GM12872 (cell line): ENCODE results near the gene CLEC4G.

Source experiments
- TF ChIP-seq, protein P1 (sequence below): IDR thresholded peaks from 3 replicates; pipeline ENCODE4 v1.5.1; 2011; ENCODE audit warnings: low read depth, mild to moderate bottlenecking, low read length, moderate library complexity; ENCODE audit not compliant: insufficient read depth

CLEC4G gene

GRCh38 chr19:7732045-7732444, at the start of gene CLEC4G:
TSS of gene CLEC4G (minus strand) at chr19:7732110. CDS start at chr19:7732102, 8 bp downstream.
- TF ChIP-seq, protein P1, sequence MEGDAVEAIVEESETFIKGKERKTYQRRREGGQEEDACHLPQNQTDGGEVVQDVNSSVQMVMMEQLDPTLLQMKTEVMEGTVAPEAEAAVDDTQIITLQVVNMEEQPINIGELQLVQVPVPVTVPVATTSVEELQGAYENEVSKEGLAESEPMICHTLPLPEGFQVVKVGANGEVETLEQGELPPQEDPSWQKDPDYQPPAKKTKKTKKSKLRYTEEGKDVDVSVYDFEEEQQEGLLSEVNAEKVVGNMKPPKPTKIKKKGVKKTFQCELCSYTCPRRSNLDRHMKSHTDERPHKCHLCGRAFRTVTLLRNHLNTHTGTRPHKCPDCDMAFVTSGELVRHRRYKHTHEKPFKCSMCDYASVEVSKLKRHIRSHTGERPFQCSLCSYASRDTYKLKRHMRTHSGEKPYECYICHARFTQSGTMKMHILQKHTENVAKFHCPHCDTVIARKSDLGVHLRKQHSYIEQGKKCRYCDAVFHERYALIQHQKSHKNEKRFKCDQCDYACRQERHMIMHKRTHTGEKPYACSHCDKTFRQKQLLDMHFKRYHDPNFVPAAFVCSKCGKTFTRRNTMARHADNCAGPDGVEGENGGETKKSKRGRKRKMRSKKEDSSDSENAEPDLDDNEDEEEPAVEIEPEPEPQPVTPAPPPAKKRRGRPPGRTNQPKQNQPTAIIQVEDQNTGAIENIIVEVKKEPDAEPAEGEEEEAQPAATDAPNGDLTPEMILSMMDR = no peak

- TF ChIP-seq, protein P1 = no peak
These were observed 49.2 kb upstream of the CLEC4G start for GRCh38 chr19:7781157-7781556.

- TF ChIP-seq, protein P1 = no peak
These were observed 47.9 kb upstream of the CLEC4G start for GRCh38 chr19:7779631-7780486.

DNA sequence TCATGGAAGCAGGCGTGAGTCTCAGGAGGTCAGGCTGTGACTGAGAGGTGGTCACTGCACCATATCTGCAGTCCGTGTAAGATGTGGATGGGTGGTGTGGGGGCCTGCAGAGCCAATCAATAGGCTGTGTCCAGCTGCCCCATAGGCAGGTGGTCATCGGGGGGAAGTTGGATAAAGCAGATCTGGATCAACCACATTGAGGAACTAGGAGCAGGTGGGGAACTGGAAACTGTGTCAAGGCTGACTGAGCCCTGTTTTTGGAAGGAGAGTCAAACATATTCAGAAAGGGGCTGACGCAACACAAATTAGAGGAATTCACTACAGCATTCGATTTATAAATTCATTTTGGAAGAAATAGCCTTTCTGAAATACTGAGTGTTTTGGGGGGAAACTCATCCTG, 46.2 kb upstream of the CLEC4G start:
- TF ChIP-seq, protein P1 = no peak

DNA sequence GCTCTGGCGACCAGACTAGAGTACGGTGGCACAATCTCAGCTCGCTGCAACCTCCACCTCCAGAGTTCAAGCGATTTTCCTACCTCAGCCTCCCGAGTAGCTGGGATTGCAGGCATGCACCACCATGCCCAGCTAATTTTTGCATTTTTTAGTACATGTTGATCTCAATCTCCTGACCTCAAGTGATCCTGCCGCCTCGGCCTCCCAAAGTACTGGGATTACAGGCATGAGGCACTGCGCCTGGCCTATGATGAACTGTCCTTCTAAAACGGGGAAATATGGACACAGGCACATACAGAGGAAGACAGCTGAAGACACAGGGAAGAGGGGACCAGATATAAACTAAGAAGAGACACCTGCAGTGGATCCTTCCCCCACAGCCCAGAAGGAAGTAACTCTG, 43.9 kb upstream of the CLEC4G start:
- TF ChIP-seq, protein P1 = no peak

DNA sequence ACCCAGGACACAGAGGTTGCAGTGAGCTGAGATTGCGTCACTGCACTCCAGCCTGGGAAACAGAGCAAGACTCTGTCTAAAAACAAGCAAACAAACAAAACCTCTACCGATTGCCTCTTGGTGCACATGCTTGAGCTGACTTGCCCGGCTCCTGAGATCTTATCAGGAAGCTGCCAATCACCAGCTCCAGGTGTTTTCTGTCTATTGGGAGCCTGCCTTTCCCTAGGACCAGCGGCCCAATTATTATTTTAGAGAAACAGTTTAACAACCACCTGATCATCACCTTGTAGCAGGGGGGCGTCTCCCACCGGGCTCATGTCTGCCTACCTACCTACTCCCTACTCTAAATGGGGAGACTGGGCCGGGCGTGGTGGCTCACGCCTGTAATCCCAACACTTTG, 41.9 kb upstream of the CLEC4G start:
- TF ChIP-seq, protein P1 = no peak

DNA sequence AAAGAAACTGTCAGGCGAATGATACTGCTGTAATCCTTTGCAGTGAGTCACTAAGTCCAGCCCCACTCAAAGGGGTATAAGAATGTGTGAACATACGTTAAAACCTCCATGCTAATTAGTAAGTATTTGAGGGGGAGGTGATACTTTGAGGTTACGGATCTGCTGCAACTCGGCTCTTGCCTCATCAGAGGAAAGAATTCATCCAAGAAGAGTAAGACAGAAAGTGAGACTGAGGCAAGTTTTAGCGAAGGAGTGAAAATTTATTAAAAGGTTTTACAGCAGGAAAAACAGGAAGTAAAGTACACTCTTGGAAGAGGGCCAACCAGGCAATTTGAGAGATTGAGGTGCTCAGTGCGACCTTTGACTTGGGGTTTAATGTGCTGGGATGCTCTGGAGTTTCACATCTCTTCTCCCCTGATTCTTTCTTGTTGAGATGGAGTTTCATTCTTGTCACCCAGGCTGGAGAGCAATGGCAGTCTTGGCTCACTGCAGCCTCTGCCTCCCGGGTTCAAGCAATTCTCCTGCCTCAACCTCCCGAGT, 40.9 kb upstream of the CLEC4G start:
- TF ChIP-seq, protein P1 = no peak
